NCI-H146 (cell line): Measurements from ENCODE around the gene BCAM.
"Not testable (repeated sequence)": the region's sequence is repeated elsewhere in the genome, so short reads cannot be mapped to it uniquely, and the experiment has no call there.

Experiments used
- DNase-seq: peaks from one replicate; lab custom pipeline; 2025; lab: John Stamatoyannopoulos, UW

The BCAM gene

DNA sequence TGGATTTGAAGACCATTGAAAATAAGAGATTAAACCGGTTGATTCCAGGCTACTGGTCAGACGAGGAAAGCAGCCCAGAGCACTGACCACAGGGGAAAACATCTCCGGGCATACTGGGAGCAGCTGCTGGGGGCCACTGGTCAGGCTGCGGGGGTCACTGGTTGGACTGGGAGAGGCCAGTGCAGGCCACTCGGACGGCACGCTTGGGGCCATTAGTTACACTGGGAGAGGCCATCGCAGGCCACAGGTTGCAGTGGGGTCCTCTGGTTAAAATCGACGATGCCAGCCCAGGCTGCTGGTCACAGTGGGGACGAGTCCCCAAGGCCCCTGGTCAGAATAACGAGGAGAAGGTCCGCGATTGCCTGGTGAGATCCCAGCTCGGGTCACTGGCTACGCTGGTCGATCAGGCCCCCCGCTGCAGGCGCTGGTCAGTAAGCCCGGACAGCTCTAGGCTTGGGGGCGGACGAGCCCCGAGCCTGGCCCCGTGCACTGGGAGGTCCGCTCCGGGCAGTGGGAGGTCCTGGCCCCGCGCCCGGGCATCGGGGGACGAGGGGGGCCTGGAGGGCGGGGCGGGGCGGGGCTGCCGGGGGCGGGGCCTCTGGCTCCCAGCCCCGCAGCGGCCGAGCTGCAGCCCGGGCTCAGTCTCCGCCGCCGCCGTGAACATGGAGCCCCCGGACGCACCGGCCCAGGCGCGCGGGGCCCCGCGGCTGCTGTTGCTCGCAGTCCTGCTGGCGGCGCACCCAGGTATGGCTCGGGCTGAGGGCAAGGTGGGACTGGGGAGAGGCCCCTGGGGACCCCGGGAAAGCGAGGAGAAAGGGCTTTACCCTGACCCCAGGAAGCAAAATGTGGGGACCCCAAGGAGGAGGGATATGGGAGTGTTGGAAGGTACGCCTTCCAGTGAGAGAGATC is at the start of gene BCAM:
TSS of gene BCAM (plus strand) at position 641 of the 909 bp plus-strand sequence. CDS start at position 663, 22 bp downstream.
- peak; percentile 91 for DNase-seq

DNA sequence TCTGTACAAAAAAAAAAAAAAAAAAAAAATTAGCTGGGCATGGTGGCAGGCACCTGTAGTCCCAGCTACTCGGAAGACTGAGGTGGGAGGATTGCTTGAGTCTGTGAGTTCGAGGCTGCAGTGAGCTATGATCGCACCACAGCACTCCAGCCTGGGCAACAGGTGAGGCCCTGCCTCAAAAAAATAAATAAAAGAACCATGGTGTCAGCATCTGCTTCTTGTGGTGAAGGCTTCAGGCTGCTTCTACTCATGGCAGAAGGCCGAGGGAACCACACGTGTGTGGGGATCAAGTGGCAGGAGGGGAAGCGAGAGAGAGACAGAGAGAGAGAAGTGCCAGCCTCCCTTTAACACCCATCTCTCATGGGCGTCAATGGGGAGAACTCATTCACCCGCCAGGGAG is 46.9 kb upstream of the BCAM start:
- no peak for DNase-seq

DNA sequence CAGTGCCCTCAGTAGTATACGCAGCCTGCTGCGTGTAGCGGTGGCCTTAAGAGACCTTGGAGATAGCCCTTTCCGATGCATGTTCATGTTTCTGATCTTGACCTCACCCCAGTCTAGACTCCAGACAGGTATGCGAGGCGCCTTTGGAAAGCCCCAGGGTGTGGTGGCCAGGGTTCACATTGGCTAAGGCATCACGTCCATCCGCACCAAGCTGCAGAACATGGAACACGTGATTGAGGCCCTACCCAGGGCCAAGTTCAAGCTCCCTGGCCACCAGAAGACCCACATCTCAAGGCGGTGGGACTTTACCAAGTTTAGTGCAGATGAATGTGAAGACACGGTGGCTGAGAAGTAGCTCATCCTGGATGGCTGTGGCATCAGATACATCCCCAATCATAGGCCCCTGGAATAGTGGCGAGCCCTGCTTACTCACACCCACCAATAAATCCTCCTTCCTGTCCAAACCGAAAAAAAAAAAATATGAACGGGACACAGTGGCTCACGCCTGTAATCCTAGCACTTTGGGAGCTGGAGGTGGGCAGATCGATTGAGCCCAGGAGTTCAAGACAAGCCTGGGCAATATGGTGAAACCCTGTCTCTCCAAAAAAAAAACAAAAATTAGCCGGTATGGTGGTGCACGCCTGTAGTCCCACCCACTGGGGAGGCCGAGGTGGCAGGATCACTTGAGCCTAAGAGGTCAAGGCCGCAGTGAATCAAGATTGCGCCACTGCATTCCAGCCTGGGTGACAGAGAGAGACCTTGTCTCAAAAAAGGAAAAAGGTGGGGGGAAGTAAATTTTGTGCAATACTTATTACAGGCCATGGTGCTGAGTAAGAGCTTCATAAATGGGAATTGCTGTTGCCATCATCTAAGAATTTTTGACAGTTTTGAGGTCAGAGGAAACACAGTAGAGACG is 43.6 kb upstream of the BCAM start:
- no peak for DNase-seq

DNA sequence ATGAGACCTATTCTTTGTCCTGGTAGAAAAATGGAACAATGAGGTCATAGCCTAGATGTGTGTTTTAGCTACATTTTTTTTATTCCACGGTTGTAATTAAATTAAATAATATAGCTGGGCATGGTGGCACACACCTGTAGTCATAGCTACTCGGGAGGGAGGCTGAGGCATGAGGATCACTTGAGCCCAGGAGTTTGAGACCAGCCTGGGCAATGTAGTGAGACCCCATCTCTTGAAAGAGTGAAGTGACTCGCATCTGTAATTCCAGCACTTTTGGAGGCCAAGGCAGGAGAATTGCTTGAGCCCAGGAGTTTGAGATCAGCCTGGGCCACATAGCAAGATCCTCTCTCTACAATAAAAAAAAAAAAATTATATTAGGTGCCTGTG is 43.0 kb upstream of the BCAM start:
- no peak for DNase-seq

DNA sequence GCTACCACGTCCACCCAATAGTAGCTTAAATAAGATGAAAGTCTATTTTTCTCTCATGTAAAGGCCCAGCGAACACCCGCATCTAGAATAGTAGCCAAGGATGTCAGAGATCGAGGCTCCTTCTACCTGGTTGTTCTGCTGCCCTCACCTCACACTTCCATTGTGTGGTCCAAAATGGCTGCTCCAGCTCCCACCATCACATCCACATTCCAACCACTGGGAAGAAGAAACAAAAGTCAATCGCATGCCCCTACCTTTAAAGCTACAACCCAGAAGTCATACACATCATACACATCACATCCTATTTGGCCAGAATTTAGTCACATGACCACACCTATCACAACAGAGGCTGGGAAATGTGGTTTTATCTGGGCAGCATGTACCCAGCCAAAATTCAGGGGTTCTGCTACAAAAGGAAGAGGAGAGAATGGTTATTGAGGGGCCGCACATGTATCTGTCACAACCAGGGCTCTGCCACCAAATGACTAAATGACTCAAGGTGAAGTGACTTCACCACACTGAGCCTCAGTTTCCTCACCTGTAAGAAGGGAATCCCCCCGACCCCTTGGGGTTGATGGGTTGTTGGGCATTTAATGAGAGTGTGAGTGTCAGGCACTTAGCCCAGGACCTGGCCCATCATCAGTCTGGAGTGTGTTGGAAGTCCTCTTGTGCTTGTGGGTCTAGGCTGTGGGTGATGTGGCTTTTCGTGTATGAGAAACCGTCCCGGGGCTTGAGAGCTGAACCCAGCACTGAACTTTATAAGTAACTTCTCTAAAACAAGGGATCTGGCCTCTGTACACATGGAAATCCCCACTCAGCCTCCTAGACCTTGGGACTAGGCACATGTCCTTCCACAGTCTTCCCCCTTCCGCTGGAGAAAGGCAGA is 41.4 kb upstream of the BCAM start:
- no peak for DNase-seq

DNA sequence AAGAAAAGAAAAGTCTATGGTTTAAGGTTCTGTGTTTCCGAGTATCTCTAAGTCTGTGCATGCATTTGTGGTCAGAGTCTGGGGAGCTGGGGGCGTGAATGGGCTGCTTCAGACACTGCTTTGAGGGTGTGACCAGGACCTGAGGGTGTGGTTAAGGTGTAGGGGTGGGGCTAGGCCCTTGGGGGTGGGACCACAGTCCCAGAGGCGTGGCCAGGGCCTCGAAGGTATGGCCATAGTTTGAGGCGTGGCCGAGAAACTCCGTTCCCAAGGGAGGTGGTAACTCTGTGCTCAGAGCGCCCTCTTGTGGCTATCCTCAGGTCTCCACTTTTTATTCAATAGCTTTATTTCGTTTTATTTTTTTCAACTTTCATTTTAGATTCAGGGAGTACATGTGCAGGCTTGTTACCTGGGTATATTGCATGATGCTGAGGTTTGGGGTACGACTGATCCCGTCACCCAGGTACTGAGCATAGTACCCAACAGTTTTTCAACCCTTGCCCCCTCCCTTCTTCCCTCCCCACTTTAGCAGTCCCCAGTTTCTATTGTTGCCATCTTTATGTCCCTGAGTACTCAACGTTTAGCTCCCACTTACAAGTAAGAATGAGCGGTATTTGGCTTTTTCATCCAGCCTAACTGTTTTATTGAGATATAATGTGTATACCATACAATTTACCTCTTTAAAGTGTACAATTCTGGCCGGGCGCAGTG is 38.2 kb upstream of the BCAM start:
- peak; percentile 97 for DNase-seq

DNA sequence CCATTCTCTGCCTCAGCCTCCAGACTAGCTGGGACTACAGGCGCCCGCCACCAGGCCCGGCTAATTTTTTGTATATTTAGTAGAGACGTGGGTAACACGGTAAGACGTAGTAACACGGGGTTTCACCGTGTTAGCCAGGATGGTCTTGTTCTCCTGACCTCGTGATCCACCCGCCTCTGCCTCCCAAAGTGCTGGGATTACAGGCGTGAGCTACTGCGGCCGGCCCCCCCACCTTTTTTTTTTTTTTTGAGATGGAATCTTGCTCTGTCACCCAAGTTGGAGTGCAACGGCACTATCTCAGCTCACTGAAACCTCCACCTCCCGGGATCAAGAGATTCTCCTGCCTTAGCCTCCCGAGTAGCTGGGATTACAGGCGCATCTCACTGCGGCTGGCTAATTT is 36.8 kb upstream of the BCAM start:
- not testable (repeated sequence) for DNase-seq

- no peak for DNase-seq
Observed at GRCh38 chr19:44772959-44773358, 35.9 kb upstream of the BCAM start.

DNA sequence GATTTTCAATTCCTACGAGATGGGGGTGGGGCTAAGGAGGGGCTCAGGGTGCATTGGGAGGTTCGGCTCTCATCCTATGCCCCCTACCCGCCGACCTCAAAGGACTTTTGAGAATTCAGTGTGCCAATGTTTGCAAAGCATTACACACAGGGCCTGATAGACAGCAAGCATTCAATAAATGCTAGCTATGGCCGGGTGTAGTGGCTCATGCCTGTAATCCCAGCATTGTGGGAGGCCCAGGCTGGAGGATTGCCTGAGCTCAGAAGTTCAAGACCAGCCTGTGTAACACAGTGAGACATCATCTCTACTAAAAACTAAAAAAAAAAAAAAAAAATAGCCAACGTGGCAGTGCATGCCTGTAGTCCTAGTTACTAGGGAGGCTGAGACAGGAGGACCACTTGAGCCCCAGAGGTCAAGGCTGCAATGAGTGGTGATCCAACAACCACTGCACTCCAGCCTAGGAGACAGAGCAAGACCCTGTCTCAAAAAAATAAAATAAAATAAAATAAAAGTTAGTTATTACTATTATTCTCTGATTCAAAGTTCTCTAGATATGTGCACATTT is 33.1 kb upstream of the BCAM start:
- no peak for DNase-seq

- no peak for DNase-seq
Observed at GRCh38 chr19:44776402-44777096, 32.4 kb upstream of the BCAM start.

DNA sequence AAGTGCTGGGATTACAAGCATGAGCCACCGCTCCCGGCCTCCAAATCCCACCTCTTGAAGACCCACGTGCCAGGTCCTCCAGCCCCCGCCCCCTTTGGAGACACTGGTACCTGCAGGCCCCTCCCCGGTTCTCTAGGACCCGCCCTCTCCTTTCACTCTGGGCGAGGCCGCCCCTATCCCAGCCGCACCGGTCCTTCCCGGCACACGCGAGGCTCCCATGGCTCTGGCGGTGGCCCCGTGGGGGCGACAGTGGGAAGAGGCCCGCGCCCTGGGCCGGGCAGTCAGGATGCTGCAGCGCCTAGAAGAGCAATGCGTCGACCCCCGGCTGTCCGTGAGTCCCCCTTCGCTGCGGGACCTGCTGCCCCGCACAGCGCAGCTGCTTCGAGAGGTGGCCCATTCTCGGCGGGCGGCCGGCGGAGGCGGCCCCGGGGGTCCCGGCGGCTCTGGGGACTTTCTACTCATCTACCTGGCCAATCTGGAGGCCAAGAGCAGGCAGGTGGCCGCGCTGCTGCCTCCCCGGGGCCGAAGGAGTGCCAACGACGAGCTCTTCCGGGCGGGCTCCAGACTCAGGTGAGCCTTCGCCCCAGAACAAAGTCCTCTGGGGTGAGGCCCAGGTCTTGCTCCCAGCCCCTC is 31.1 kb upstream of the BCAM start, which contains the start of gene CBLC:
TSS of gene CBLC (plus strand) at position 176 of the 633 bp plus-strand sequence. CDS start at position 218, 42 bp downstream.
- DNase-seq = peak; percentile 98

DNA sequence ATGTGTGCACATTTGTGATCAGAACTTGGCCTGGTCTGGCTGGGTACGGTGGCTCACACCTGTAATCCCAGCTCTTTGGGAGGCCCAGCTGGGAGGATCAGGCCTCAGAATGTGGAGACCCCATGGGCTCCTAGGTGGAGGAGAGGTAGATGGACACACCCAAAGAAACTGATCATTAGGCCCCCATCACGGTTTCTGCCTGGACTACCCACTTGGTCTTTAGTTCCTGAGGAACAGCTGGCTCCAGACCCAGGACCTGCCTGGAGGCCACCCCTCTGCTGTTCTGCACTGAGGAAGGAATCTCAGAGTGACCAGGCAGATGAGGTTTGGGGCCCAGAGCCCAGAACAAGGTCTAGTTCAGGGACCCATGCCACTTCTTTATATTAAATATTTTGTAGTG is 29.8 kb upstream of the BCAM start:
- DNase-seq = no peak

- not testable (repeated sequence) for DNase-seq
Observed at GRCh38 chr19:44781694-44782093, 27.2 kb upstream of the BCAM start.

GRCh38 chr19:44782729-44783128 is 26.2 kb upstream of the BCAM start:
- no peak for DNase-seq

GRCh38 chr19:44783545-44783944 is 25.4 kb upstream of the BCAM start:
- no peak for DNase-seq

DNA sequence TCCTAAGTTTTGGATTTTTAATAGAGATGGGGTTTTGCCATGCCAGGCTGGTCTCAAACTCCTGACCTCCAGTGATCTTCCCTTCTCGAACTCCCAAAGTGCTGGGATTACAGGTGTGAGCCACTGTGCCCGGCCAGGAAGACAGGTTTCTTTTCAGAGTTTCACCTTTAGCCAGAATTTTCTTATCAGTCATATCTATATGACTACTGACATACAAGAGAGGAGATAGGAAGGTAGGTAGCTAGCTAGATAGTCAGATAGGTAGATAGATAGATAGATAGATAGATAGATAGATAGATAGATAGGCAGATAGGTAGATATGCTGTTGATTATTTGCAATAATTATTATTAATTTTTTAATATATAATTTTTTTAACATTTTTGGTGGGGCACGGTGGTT is 23.6 kb upstream of the BCAM start:
- no peak for DNase-seq

DNA sequence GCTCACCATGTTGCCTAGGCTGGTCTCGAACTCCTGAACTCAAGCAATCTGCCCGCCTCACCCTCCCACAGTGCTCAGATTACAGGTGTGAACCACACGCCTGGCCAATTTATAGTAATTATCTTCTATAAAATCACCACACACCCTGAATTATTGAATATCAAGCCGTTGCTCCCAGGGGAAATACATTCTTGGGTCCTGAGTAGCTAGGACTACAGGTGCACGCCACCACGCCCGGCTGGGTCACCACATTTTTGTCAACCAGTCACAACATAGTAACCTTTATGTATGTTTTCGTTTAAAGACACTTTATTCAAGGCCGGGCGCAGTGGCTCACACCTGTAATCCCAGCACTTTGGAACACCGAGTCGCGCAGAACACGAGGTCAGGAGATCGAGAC is 22.9 kb upstream of the BCAM start:
- no peak for DNase-seq

GRCh38 chr19:44788971-44789370 is 19.9 kb upstream of the BCAM start:
- no peak for DNase-seq

DNA sequence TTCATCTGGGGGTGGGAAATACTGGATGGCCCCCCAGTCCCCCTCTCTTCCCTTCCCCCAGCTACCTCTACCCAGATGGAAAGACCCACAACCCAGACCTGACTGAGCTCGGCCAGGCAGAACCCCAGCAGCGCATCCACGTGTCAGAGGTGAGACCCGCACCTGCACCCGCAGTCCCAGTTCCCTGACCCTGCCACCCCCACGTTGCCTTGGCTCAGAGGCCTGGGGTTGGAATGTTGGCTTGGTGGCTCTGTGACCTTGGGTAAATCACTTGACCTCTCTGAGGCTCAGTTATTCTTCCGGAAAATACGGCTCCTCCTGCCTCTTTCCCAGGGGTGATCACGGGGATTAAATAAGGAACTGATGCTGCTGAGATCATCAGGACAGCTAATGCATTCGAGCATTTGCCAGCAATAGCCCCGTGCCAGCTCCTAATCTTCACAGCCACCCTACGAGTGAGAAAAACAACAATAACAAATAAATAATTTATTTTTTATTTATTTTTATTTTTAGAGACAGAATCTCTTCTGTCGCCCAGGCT is 18.9 kb upstream of the BCAM start:
- no peak for DNase-seq
